HPDE6-E6E7 (cell line): ENCODE data around the gene PAQR6.
"Not testable (repeated sequence)": the region's sequence is repeated elsewhere in the genome, so short reads cannot be mapped to it uniquely, and the experiment has no call there.

ENCODE experiments used
- DNase-seq: peaks from one replicate; pipeline ENCODE4 v3.0.0; 2011; ENCODE audit warnings: missing footprints; ENCODE audit errors: extremely low spot score

Gene PAQR6

GRCh38 chr1:156230473-156230837 is 17.4 kb downstream of the PAQR6 start:
- DNase-seq: no peak

GRCh38 chr1:156229809-156230472 is 17.9 kb downstream of the PAQR6 start:
- no peak for DNase-seq

- no peak for DNase-seq
These were observed 19.4 kb downstream of the PAQR6 start for GRCh38 chr1:156228501-156228900.

GRCh38 chr1:156226782-156227181 is 21.1 kb downstream of the PAQR6 start:
- no peak for DNase-seq

- no peak for DNase-seq
These were observed 21.7 kb downstream of the PAQR6 start for GRCh38 chr1:156226116-156226538.

- no peak for DNase-seq
These were observed 22.2 kb downstream of the PAQR6 start for GRCh38 chr1:156225677-156226014.

GRCh38 chr1:156221986-156222692 is 25.7 kb downstream of the PAQR6 start:
- no peak for DNase-seq

GRCh38 chr1:156220226-156220625 is 27.6 kb downstream of the PAQR6 start:
- no peak for DNase-seq

- DNase-seq: no peak
These were observed 30.0 kb downstream of the PAQR6 start for GRCh38 chr1:156217871-156218270.

- not testable (repeated sequence) for DNase-seq
These were observed 31.3 kb downstream of the PAQR6 start for GRCh38 chr1:156216361-156217086.

- DNase-seq: peak; percentile 29
These were observed 33.7 kb downstream of the PAQR6 start for GRCh38 chr1:156214024-156214748.

- DNase-seq: no peak
These were observed 34.3 kb downstream of the PAQR6 start for GRCh38 chr1:156213644-156213966.

GRCh38 chr1:156212833-156213643 is 34.8 kb downstream of the PAQR6 start, which contains the start of gene PMF1:
PMF1 (plus strand) TSS chr1:156213007; CDS start chr1:156213016, 9 bp downstream.
- DNase-seq: peak; percentile 100

GRCh38 chr1:156212130-156212529 is 35.7 kb downstream of the PAQR6 start:
- no peak for DNase-seq

- DNase-seq: no peak
These were observed 36.6 kb downstream of the PAQR6 start for GRCh38 chr1:156211243-156211642.

- no peak for DNase-seq
These were observed 43.2 kb downstream of the PAQR6 start for GRCh38 chr1:156204686-156205085.

- no peak for DNase-seq
These were observed 44.5 kb downstream of the PAQR6 start for GRCh38 chr1:156203331-156203730.

GRCh38 chr1:156200044-156200443 is 47.8 kb downstream of the PAQR6 start:
- no peak for DNase-seq

- DNase-seq: no peak
These were observed 49.0 kb downstream of the PAQR6 start for GRCh38 chr1:156198831-156199349.

- DNase-seq: no peak
These were observed 51.4 kb downstream of the PAQR6 start for GRCh38 chr1:156196445-156196844.

GRCh38 chr1:156195853-156196252 is 52.0 kb downstream of the PAQR6 start:
- DNase-seq: no peak
